ENCODE results near the gene ANTXR2.

DNA sequence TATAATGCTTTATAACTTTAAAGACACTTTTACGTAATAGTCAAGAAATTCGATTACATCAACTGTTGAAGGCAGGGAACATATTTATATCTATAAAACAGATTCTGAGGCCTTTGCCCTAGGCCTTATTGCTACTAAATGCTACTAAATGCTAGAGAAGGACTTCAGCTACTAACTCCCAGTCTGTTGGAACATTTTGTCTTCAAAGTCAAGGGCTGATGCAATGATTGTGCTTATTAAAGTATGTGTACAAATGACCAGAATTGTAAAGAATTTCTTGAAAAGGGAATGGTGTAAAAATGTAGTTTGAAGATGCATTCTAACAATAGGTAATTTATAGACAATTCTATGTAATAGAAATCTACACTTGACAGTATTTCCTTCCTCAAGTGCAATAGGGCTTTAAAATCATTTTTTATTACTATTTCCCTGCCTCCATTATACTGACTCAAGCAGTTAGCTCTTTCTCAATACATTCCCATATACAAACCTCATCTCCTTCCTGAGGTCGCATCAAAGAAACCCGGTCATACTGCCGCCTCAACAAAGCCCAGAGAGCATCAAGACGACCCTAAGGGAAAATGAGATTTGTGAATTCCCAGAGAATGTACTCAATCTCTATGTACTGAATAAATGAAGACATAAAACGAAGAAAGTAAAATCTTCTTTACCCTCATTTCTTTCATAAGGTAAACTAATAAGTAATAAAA lies 95.7 kb downstream of the ANTXR2 start:
- TF ChIP-seq, protein P1, sequence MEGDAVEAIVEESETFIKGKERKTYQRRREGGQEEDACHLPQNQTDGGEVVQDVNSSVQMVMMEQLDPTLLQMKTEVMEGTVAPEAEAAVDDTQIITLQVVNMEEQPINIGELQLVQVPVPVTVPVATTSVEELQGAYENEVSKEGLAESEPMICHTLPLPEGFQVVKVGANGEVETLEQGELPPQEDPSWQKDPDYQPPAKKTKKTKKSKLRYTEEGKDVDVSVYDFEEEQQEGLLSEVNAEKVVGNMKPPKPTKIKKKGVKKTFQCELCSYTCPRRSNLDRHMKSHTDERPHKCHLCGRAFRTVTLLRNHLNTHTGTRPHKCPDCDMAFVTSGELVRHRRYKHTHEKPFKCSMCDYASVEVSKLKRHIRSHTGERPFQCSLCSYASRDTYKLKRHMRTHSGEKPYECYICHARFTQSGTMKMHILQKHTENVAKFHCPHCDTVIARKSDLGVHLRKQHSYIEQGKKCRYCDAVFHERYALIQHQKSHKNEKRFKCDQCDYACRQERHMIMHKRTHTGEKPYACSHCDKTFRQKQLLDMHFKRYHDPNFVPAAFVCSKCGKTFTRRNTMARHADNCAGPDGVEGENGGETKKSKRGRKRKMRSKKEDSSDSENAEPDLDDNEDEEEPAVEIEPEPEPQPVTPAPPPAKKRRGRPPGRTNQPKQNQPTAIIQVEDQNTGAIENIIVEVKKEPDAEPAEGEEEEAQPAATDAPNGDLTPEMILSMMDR (IDR thresholded peaks at IDR 0.05), result no peak
- no peak for TF ChIP-seq ZFX (IDR thresholded peaks at IDR 0.05; ENCODE audit: borderline replicate concordance)

Measured in 22Rv1 (cell line).